HepG2 (cell line): ENCODE measurements around the gene B4GALT3.

Experiments
- CTCF ChIP-seq: sonication (generic); formaldehyde crosslinking; IDR thresholded peaks from 2 replicates; pipeline ENCODE4 v1.5.0; 2020; ENCODE audit warnings: mild to moderate bottlenecking, missing genetic modification reagents, moderate library complexity
- EZH2 ChIP-seq: conservative IDR thresholded peaks from 2 replicates; pipeline ENCODE4 v1.6.1; 2012; ENCODE audit warnings: mild to moderate bottlenecking, low read depth, low read length, moderate library complexity
- HNRNPH1 ChIP-seq: fragments of 200-400 bp; formaldehyde crosslinking; optimal IDR thresholded peaks from 2 replicates; pipeline ENCODE3; 2017; ENCODE audit warnings: mild to moderate bottlenecking, low read depth, low read length
- JUNB ChIP-seq: sonication (generic); formaldehyde crosslinking; IDR thresholded peaks from 2 replicates; pipeline ENCODE4 v1.8.0; 2022; ENCODE audit warnings: missing genetic modification reagents, mild to moderate bottlenecking, borderline replicate concordance
- NFYC ChIP-seq: IDR thresholded peaks from 2 replicates; pipeline ENCODE4 v1.6.1; 2016; ENCODE audit warnings: missing genetic modification reagents, missing compliant biosample characterization
- SMC3 ChIP-seq: IDR thresholded peaks from 2 replicates; pipeline ENCODE4 v1.6.1; 2011; ENCODE audit warnings: low read length, improper control_type of control experiment
- TERF1 ChIP-seq: sonication (generic); formaldehyde crosslinking; IDR thresholded peaks from 2 replicates; pipeline ENCODE4 v1.8.0; 2022; ENCODE audit warnings: mild to moderate bottlenecking, missing genetic modification reagents, moderate library complexity
- ZSCAN5A ChIP-seq: sonication (generic); formaldehyde crosslinking; IDR thresholded peaks from 2 replicates; pipeline ENCODE4 v1.8.0; 2022; ENCODE audit warnings: mild to moderate bottlenecking, missing genetic modification reagents, borderline replicate concordance

GRCh38 chr1:161198194-161198896, 21.0 kb upstream of the B4GALT3 start:
- TF ChIP-seq NFYC (CRISPR knock-in tag) (no peak), HNRNPH1 (no peak), TERF1 (no peak), ZSCAN5A (no peak), JUNB (no peak), CTCF (peak; percentile 59), EZH2 (no peak), SMC3 (no peak)
